Upper lobe of left lung (tissue), 4 donors: ENCODE results near the gene CELSR2.

Experiments
- EP300 ChIP-seq, 4 donors: sonication (generic); formaldehyde crosslinking; IDR thresholded peaks; one replicate each; pipeline ENCODE4 v1.5.1; 2017; ENCODE audit warnings: antibody characterized with exemption in 4 of 4, control low read depth in 2 of 4
- POLR2A ChIP-seq, 4 donors: fragments of 450-650 bp; IDR thresholded peaks; one replicate each; pipeline ENCODE4 v1.5.1; 2016 to 2017; ENCODE audit warnings: antibody characterized with exemption in 4 of 4, mild to moderate bottlenecking in 2 of 4
- POLR2AphosphoS5 ChIP-seq, 2 donors: sonication (generic); formaldehyde crosslinking; IDR thresholded peaks; one replicate each; pipeline ENCODE4 v1.5.1; 2017; ENCODE audit warnings: antibody characterized with exemption in 2 of 2
- TF ChIP-seq, protein P1 (sequence below), 6 experiments: fragments of 450-650 bp in 4 of 6; fragments of 200-600 bp in 2 of 6; sonication (generic) in 2 of 6; IDR thresholded peaks; one replicate each; pipeline ENCODE4 v1.5.1; 2016 to 2019; ENCODE audit warnings: antibody characterized with exemption in 6 of 6

- TF ChIP-seq, protein P1, sequence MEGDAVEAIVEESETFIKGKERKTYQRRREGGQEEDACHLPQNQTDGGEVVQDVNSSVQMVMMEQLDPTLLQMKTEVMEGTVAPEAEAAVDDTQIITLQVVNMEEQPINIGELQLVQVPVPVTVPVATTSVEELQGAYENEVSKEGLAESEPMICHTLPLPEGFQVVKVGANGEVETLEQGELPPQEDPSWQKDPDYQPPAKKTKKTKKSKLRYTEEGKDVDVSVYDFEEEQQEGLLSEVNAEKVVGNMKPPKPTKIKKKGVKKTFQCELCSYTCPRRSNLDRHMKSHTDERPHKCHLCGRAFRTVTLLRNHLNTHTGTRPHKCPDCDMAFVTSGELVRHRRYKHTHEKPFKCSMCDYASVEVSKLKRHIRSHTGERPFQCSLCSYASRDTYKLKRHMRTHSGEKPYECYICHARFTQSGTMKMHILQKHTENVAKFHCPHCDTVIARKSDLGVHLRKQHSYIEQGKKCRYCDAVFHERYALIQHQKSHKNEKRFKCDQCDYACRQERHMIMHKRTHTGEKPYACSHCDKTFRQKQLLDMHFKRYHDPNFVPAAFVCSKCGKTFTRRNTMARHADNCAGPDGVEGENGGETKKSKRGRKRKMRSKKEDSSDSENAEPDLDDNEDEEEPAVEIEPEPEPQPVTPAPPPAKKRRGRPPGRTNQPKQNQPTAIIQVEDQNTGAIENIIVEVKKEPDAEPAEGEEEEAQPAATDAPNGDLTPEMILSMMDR (IDR thresholded peaks at IDR 0.05), result no peak
- TF ChIP-seq POLR2AphosphoS5 (IDR thresholded peaks at IDR 0.05) (no peak), POLR2A (IDR thresholded peaks at IDR 0.05) (no peak), EP300 (IDR thresholded peaks at IDR 0.05) (no peak)
Observed at GRCh38 chr1:109247401-109248365, 1.7 kb upstream of the CELSR2 start.
